ENCODE results near the gene TULP1. TPM values are rescaled to one million over a fixed set of nuclear protein-coding genes. Genes with fewer than 3 reads are reported as not detected.

Gene TULP1
- total RNA-seq, 2 donors from 2014 or later = not detected

DNA sequence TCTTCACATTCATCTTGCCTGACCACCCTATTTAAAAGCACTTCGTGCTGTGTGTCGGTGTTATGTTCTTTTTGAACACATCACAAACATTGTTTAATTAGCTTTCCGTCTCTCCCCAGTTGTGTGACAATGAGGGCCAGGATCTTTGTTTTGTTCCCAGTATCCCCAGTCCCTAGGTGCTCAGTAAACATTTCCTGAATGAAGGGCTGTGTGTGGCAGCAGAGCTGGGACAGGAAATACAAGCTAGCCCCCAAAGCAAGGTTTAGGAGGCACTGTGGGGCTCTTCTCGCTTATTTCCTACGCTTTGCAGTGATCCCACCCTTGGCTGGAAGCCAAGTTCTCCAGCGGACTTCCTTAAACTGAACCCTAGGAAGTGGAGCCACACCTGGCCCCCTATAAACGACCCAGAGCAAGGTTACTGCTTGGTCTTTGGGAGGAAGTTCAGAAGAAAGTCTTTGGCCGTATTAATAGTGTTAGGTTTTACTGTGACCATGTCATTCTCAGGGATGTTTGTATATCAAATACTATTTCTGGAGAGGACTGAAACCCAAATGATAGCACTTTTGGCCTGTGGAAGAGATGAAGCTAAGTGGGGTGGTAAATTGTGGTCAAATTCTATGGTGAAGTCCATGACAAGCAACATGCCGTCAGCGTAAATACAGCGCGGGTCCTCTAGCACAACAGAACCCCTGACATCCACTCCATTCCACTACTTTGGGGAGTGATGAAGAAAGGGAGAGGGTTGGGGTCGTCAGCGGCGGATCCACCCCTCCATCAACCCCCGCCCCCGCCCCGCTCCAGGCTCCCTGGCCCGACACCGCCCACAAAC lies 61.1 kb downstream of the TULP1 start:
- ATAC-seq (no peak), DNase-seq (peak in 1 of 2 donors; percentile 43)
- intact Hi-C loops (cut with DNase I, micrococcal nuclease) = no loop called here

DNA sequence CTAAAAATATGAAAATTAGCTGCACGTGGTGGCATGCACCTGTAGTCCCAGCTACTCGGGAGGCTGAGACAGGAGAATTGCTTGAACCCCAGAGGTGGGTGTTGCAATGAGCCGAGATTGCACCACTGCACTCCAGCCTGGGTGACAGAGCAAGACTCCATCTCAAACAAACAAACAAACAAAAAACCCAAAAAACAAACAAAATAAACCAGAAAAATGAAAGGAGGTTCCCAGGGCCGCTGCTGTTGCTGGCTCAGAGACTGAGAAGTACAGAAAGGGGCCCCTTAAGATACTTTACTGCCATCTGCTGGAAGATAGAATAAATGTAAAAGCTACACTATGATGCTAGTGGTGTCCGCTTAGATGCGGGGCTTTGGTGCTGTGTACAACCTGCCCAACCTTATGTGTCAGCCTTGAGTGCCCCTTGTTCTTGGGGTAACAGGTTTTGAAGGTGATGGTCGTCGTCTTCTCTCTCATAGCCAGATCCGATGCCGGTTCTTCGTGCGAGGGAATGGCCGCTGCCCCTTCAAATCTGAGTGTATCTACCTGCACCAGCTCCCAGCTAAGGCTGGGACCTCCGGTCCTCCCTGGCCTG lies 63.3 kb downstream of the TULP1 start:
- intact Hi-C loops (cut with DNase I, micrococcal nuclease) = loop anchor here in 1 of 2 donors (1.0 kb wide), 1 partner anchor 107 kb away; the partner anchor contains the start of gene PPARD
- ATAC-seq (peak; percentile 45), DNase-seq (peak in 1 of 2 donors; percentile 31)

DNA sequence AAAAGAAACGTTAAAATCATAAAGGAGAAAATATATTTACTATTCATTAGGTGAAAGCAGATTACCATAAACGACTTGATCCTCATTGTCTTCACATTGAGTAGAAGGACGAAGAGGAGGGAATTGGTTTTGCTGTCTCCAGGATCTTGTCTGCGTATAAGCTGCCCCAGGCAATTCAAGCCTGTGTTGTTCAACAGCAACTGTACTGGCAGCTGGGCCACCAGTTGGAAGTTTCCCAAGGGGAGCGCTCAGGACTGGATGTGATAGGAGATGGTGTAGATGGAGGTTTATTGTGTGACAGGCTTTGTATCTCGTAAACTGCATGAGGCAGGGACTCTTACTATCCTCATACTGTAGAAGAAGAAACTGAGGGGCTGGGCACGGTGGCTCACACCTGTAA lies 64.5 kb downstream of the TULP1 start:
- no peak for DNase-seq
- no peak for ATAC-seq
- intact Hi-C loops (cut with DNase I, micrococcal nuclease) = no loop called here

Small RNAs within 50 kb of the gene (microRNA-seq; reads per million reads assigned to microRNA genes)
- 0 to 1.1 reads per million in 2 donors for gene MIR7111

Other genes starting within 250 kb of the TULP1 start
- gene DEF6, start 215.1 kb downstream of the TULP1 start, total RNA-seq = 10 to 100 TPM; 10.3 to 10.5 TPM
- 10 to 100 TPM; 36.0 to 68.0 TPM for gene PPARD, start 170.3 kb downstream of the TULP1 start, total RNA-seq
- 1 to 10 TPM; 3.8 to 4.9 TPM for gene FANCE, start 60.6 kb downstream of the TULP1 start, total RNA-seq
- 100 to 1,000 TPM; 901 to 914 TPM for gene RPL10A, start 44.5 kb downstream of the TULP1 start, total RNA-seq
- gene TEAD3, start 15.8 kb downstream of the TULP1 start, total RNA-seq = 10 to 100 TPM; 25.5 to 32.1 TPM
- 100 to 1,000 TPM in 1 of 2 donors, 10 to 100 TPM in 1; 40.3 to 252 TPM for gene FKBP5, start 176.0 kb upstream of the TULP1 start, total RNA-seq
- gene ARMC12, start 224.1 kb upstream of the TULP1 start, total RNA-seq = under 1 TPM in 1 of 2 donors, not detected in 1; 0.46 TPM

Measured in left colon (tissue), 2 donors.